PC-9 (cell line): Measurements from ENCODE around the gene KIAA0513.

Experiments used
- CTCF ChIP-seq: fragments of 200-600 bp; sonication (generic); conservative IDR thresholded peaks from 2 replicates; pipeline ENCODE4 v1.6.1; 2017; ENCODE audit warnings: mixed run types, antibody characterized with exemption, mild to moderate bottlenecking, moderate library complexity
- EZH2 ChIP-seq: fragments of 200-600 bp; sonication (generic); IDR thresholded peaks from 2 replicates; pipeline ENCODE4 v1.8.0; 2017; ENCODE audit warnings: antibody characterized with exemption, low read depth

DNA sequence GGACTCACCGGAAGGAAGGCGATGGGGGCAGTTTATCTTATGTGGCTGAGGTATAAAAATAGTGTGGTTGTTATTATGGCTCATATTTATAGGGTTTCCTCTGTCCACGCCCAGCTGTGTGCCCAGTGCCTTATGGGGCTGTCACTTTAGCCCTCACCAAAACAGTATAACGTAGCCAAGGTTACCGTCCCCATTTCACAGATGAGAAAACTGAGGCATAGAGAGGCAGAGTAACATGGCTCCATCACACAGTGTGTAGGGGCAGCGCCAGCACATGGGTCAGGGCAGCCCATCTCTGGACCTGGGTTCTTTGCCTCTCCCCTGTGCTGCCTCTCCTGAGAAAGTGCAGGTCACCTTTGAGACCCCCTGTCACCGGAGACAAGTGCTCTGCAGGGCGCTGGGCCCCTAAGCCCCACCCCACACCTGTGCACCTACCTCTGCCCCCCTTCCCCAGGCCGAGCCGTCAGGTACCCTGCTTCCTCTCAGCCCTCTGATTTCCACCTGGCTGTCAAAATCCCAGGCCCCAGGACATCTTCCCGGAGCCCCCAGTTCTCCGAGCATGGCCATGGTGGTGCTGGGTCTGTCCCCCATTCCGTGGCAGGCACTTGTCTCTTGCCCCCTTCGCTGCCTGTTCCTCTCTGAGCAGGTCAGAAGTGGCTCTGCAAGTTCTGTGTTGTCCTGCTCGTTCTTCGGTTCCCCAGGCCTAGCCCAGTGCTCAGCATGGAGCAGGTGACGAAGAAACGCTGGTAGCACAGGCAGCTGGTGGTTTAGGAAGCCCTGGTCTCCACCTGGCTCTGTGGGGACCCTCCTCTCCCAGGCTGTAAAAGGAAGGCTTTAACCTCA lies 7.2 kb downstream of the KIAA0513 start:
- TF ChIP-seq CTCF, result no peak
- no peak for TF ChIP-seq EZH2
